Inflammatory macrophage treated with lipopolysaccharide for 1 hour (primary cell): ENCODE results near the gene DMRTB1.

Experiments
- DNase-seq, 2 donors: peaks; one replicate each; pipeline ENCODE4 v3.0.0-alpha.2; 2020 to 2022

Gene DMRTB1

DNA sequence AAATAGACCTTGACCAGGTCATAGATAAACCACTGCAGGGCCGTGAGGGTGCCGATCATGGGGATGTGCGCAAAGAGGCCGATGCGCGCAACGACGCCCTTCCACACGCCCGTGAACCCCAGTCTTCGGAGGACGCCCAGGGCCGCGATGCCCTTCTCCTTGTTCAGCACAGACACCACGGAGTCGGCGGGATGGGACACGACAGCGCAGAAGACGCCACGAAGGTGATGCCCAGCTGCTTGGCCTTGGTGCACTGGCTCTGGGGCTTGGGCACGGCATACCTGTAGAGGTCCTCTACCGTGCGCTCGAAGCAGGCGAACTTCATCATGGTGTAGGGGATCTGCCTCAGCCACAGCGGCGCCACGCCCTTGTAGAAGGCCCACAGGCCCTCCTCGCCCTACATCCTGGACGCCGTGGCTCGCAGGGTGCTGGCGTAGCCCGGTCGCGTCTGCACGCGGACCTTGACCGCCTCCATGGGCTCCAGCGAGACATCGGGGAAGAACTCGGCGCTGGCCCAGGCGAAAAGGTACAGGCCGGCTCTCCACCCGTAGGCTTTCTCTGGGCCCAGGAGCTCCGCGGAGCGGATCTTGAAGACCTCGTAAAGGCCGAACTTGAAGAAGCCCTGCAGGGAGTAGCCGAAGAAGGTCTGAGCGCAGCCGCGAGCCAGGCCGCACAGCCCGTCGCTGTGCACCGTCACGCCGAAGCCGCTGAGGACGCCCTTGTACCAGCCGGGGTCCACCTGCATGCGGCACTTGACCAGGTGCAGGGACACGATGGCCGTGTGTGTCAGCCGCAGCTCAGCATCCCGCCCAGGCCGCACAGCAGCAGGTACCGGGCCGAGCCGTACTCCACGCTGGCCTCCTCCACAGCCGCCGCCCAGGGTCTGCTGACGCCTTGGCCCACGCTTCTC, 20.5 kb upstream of the DMRTB1 start:
- no peak for DNase-seq

DNA sequence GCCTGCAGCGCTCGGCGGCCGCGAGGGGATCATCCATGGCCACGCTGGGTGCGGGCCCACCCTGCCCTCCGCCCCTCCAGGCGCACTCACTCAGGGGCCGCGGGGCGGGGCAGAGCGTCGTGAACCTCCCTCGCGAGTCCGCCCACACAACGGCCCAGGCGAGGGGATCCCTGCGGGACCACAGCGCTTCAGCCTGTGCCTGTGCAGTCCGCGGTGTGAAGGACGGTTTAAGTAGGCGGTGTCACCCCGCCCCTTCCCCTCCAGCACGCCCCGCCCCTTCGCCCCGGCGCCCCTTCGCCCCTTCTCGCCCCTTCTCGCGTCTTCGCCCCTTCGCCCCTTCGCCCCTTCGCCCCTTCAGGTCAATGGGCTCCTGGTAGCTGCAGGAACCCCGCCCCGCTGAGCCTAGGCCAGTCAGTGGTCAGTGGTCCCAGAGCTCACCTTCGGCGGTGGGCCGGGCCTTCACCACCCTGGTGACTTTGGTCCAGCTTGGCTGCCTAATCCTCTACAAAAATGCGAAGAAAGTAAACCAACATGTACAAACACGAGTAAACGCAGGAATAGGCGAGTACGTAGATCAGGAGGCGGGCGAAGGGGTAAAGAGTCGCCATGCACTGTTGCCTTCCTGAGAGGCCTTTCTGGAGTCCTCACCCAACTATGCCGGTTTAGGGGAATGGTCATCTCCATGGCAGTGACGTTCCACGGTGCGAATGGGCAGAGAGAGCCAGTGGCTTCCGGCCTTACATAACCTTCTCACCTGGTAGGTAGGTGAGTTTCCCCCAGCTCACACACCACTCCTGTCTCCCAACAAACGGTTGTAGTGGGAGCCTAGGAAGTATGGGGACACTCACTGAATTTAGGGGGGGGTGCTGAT, 19.6 kb upstream of the DMRTB1 start:
- DNase-seq = no peak

DNA sequence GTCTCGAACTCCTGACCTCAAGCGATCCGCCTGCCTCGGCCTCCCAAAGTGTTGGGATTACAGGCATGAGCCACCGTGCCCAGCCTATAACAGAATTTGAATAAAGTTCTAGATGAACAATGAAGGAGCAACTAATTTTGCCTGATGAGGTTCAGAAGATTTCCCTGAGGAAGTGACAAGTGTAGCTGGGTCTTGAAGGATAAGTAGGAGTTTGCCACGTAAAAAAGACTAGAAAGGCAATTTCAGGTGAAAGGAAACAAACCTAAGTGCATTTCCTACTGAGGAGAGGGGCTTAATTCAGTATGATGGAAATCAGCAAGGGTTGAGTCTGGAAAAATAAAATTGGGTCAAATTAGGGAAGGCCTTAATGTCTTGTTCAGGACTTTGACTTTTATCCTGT, 18.6 kb upstream of the DMRTB1 start:
- no peak for DNase-seq

DNA sequence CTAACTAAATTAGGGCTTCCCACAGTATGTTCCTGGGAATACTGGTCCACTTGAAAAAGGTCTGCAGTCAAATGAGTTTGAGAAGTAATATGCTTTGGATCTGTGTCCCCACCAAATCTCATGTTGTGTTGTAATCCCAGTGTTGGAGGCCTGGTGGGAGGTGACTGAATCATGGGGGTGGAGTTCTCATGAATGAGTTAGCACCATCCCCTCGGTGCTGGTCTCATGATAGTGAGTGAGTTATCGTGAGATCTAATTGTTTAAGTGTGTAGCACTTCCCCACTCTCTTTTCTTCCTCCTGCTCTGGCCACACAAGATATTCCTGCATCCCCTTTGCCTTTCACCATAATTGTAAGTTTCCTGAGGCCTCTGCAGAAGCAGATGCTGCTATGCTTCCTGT, 16.9 kb upstream of the DMRTB1 start:
- peak; percentile 66 to 89 for DNase-seq

DNA sequence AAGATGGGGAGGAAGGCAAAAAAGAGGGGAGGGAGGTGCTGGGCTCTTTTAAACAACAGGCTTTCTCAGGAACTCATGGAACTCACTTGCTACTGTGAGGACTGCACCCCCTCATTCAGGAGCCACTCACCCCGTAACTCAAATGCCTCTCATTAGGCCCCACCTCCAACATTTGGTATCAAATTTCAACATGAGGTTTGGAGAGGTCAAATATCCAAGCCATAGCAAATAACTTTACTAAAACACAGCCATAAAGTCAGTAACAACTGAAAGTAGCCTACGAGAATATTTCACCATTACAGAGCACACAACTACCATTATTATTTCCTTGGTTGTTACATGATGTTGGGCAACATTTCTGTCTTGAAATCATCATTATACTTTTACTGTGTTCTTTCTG, 13.1 kb upstream of the DMRTB1 start:
- no peak for DNase-seq

DNA sequence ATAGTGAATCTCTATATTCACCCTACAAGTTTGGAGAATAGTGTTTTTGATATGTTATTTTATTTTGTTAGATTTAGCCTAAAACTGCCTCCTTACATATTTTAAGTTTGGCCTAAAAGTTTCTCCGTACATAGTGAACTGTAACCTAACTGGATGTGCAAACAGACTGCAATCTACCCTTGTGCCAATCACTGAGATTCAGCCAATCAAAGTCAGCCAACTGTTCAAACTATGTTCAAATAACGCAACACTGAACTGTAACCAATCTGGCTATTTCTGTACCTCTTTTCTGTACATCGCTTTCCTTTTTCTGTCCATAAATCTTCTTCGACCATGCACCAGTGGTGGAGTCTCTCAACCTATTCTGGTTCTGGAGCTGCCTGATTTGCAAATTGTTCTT, 11.8 kb upstream of the DMRTB1 start:
- DNase-seq = no peak

DNA sequence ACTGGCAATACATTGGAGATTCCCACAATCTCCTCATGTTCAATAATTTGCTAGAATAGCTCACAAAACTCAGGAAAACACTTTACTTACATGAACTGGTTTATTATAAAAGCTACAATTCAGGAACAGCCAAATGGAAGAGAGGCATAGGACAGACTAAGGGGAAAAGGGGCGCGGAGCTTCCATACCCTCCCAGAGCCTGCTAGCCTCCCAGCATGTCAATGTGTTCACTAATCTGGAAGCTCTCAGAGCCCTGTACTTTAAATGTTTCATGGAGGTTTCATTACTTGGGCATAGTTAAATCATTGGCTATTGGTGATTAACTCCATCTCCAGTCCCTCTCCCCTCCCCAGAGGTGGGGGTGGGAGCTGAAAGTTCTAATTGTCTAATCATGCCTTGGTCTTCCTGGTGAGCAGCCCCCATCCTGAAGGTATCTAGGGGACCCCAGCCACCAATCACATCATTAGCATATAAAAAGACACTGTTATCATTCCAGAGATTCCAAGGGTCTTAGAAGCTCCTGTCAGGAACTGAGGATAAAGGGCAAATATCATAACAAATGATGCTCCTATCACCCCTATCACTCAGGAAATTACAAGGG, 10.9 kb upstream of the DMRTB1 start:
- no peak for DNase-seq

DNA sequence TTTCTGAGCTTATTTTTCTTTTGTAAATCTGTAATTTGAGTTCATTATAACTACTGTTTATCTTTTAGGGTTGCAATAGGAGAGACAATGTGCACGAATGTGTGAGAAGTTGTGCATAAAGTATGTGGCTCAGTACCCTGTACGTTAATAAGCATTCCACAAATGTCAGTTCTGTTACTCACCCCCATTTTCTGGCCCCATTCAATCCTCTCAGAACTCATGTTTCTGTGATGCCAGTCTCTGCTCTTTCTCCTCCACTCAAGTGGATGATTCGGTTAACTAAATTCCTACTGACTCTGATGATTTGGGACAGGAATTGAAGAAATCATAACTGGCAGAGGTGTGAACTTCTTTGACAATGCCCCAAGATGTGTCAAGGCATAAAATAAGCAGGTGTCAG, 10.2 kb upstream of the DMRTB1 start:
- no peak for DNase-seq

DNA sequence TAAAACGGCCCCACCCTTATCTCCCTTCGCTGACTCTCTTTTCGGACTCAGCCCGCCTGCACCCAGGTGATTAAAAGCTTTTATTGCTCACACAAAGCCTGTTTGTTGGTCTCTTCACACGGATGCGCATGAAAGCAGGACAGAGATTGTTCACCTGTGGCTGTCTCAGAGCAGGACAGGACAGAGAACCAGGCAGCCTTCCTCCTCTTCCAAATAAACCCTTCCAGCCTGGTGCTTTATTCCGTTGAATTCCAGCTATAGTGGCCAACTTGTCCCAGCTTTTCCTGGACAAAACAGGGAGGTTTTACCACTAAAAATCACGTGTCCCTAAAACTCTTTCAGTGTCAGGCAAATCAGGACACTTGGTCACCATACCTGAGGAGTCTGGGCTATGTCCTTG, 9.5 kb upstream of the DMRTB1 start:
- no peak for DNase-seq

DNA sequence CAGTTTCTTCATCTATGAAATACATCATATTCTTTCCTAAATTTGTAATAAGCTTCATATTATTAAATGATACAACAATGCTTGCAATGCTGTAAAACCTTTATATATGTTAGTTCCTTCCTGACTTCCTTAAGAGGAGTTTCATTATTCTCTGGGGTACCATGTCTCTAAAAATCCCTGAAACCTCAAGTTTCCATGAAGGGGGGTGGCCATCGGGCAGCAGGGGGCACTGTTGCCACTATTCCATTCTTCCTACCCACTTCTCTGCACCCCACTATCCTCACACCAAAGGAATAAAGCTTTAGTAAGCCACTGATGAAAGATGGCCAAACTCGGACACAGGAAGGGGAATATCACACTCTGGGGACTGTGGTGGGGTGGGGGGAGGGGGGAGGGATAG, 9.0 kb upstream of the DMRTB1 start:
- DNase-seq = peak in 1 of 2 donors; percentile 19

DNA sequence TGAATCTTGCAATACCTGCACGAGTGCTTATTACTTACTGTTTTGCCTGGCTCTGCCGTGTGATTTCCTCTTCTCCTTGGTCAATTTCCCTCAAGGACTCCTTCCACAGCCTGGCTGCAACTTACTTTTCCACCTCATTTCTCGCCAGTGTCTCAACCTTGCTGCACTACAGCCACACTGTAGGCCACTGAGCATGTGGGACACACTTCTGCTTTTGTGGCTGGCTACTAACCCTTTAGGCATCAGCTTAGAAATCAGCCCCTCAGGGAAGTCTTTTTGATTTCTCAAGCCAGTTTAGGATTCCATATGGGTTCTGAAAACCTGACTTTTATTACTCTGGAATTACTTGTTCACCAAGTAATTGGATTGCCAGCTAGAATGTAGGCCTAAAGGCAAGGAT, 5.2 kb upstream of the DMRTB1 start:
- DNase-seq = peak; percentile 5 to 28

DNA sequence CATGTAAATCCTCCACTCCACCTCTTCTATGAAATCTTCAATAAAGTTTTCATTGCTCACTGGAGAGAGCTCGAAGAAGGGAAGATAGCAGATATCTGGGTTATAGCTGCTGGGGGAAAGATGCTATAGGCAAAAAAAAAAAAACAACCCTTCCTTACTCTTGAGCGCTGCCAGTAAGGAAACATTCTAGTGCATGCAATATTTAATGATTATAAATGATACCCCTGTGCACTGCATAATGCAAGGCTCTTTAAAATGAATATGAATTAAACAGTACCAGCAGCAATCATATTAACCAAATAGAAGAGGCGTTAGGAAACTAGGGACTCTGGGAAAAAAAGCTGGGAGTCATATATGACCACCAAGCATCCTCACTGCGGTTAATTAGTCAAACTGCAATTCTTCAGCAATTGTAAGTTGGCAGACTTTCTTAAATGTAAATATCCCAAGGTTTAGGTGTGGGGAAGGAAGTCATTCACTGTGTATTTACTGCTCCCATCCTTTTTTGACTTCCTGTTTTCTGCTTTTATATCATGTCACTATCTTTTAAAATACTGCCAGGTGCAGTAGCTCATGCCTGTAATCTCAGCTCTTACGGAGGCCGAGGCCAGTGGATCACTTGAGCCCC, 3.7 kb upstream of the DMRTB1 start:
- no peak for DNase-seq

DNA sequence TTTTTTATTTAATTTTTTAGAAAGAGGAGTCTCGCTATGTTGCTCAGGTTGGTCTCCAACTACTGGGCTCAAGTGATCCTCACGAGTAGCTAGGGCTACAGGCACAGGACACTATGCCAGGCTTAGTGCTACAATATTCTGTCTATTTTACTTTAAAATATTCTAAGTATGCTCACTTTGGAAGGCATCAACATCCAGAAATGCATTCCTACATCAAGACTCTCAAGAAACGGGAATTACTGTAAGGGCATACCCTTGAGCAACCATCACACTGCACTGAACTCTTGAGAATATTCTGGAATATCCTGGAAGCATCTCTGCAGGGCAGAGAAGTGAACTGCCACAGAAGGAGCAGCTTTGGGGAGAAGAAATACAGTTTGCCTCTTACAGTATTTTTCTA, 565 bp upstream of the DMRTB1 start:
- DNase-seq = no peak

DNA sequence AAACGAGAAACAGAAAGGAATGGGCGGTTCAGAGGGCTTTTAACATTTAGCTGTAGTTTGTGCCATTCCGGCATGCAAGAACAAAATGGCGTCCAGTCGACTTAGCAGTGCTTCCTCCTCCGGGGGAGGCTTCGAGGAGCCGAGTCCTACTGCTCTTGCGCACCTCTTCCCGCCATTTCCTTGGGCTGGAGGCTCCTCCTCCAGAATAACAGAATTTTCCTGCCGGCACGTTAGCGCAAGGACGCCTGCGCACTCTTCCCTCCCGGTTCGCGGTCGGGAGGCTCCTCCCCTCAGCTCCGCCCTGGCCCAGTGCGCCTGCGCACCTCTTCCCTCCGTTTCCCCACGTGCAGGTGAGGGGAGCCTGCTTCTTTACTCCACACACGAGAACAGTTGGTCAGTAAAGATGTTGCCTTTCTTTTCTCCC, 1.0 kb downstream of the DMRTB1 start:
- DNase-seq = no peak

DNA sequence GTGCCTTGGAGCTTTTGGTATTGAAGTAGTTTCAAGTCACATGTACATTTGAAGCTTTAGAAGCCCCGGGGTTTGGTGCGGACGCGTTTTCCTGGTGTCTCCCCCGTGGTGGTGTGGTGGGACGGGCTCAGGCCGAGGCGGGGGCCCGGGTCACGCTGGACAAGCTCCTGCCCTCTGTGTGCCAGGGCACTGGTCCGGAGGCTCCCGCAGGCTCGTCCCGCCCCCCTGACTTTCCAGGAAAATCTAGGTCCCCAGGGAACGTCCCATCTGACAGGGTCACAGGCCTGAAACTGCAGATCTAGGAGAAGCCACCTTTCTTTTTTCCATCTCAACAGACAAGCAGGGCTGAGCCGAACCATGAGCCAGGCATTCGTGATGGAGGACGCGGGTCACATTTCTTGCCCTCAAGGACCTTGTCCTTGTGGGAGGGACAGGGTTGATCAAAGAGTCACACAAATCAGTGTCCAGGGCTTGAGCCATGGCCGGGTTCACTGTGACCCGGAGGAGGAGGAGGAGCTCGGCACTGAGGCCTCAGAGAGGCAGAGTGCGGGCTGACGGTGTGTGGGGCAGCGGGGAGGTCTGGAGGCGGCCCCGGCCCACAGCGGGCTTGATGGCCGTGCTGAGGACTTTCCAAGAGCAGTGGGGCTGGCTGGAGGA, 1.6 kb downstream of the DMRTB1 start:
- DNase-seq = no peak

DNA sequence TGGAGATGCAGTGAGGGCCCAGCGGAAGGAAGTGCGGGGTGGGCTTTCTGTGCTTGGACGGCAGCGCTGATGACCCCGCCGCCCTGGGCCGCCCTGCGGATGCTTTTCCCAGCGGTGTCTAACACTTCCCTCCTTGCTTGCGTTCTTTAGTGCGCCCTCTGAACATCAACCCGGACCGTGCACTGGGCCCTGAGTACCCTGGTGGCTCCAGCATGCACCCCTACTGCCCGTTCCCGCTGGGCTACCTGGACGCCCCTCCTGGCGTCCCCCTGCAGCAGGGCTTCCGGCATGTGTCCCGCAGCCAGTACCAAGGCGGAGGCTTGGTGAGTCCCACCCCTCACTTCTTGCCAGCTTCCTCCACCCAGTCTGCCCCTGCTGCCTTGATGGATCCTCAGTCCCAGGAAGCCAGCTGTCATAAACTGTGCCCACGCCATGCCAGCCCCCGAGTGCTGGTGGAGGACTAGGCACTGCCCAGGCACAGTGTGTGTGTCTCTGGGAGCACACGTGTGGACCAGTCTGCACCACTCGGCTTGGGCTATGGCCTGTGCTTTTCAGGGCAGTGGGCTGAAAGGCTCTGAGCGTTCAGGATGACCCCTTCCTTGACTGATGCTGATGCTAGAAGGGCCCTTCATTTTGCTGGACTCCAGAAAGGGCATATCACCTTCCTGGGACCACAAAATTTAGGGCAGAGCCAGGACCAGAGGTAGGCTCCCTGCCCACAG, 2.3 kb downstream of the DMRTB1 start:
- no peak for DNase-seq

DNA sequence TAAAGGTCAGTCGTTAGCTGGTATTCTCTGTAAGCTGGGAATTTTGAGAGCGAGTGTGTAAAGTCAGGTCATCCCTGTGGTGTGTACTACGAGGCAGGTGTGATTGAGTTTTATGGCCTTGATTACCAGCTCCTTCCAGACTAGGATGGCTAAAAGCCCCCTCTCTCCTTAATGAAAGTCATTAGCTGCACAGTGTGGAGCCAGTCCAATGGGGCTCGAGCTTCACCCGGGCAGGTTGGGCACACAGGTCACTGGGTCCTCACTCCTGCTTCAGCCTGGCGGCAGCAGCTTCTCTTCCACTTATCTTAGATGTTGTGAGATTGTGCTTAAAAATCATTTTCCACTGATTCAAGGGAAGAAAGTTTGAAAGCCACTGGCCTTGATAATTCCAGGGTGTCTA, 3.0 kb downstream of the DMRTB1 start:
- no peak for DNase-seq

DNA sequence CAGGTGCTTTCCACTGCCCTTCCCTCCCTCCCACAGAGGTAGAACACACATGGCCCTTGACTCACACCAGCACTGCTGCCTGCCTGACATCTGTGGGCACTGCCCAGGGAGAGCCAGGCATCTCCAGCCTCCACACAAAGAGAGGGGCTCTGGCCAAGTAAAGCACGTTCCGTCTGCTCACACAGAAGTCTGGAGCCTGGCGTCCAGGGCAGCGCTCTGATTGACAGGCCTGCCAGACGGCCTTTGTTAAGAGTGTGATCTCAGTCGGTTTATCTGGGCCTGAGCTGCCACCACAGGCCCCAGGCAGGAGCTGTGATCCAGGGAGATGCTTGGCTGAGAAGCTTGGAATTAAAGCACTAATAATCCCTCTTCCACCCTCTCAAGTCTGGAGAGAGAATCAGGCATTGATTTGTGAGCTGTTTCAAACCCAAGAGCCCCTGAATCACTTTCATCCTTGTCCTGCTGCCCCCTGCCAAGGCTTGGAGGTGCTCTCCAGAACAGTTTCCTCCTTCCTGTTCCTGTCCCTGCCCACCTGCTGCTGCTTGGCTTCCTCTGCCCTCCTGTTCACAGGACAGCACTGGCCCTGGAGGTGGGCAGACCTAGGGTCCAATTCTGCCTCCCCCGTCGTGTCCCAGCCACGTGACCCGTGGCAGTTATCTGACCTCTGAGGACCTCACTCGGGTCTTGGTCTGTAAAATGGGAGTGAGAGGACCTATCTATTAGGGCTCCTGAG, 3.7 kb downstream of the DMRTB1 start:
- no peak for DNase-seq

DNA sequence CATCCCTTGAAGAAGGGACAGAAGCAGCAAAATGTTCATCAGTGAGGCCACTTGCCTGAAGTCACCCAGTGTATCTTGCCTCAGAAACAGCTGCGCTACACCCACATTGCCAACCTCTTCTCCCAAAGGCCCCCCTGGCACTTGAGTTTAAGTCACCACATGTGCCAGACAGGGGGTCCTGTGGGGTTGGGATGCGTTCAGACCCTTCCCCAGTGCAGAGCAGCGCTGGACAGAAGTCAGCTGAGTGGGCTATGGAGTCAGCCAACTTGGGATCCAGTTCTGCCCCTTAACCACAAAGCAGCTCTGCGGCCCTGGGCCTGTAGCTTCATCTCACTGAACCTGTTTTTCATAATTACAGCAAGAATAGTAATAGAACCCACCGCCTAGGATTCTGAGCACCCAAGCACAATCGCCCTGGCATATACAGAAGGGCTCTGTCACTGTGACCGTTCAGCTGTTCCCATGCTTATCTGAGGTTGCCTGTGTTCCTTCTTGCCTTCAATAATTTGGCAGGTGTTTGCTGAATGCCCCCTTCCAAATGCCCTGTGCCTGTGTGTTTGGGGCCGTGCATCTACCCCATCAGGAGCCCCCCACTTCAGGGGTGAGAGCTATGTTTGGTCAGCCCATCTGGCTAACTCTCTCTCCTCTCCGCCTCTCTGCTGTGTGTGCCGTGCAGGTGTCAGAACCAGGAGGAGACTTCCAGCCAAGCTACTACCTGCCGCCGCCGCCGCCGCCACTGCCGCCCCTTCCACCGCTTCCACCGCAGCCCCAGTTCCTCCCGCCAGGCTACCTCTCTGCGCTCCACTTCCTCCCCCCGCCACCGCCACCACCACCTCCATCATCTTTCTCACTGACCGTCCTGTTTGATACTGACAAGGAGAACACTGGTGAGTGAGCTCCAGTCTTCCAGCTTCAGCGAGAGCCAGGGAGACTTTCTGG, 5.0 kb downstream of the DMRTB1 start:
- no peak for DNase-seq
